IPS DF 19.7 (cell line): ENCODE results near the gene PLLP.
"Not testable (repeated sequence)": the region's sequence is repeated elsewhere in the genome, so short reads cannot be mapped to it uniquely, and the experiment has no call there.

Experiments used
- DNase-seq: peaks from one replicate; pipeline ENCODE4 v3.0.0-alpha.2; 2013; ENCODE audit warnings: low read depth, low spot score

The PLLP gene

DNA sequence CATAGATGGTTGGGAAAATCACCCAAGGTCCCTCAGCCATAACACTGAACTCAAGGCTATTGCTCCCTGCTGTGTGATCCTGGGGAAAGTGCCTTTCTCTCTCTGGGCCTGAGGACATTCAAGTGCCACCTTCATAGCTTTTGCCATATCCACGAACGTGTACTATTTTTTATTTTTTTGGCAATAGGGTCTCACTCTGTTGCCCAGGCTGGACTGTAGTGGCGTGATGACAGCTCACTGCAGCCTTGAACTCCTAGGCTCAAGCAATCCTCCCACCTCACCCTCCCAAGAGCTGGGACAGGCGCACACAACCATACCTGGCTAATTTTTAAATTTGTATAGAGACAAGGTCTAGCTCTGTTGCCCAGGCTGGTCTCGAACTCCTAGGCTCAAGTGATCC, 10.6 kb downstream of the PLLP start:
- DNase-seq: no peak

GRCh38 chr16:57273359-57273758, 11.1 kb downstream of the PLLP start:
- DNase-seq: no peak

GRCh38 chr16:57271867-57272495, 12.5 kb downstream of the PLLP start:
- no peak for DNase-seq

DNA sequence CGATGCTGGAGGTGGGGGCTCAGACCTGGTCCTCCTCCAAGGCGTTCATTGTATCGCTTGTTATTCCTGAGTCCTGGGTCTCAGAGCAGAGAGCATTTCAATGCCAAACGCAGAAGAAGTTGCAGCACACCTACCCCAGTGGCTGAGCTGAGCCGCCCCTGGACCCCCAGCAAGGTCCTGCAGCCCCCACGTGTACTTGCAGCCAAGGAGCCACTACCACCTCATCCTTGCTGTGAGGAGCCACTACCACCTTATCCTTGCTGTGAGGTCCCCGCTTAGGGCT, 13.5 kb downstream of the PLLP start:
- no peak for DNase-seq

DNA sequence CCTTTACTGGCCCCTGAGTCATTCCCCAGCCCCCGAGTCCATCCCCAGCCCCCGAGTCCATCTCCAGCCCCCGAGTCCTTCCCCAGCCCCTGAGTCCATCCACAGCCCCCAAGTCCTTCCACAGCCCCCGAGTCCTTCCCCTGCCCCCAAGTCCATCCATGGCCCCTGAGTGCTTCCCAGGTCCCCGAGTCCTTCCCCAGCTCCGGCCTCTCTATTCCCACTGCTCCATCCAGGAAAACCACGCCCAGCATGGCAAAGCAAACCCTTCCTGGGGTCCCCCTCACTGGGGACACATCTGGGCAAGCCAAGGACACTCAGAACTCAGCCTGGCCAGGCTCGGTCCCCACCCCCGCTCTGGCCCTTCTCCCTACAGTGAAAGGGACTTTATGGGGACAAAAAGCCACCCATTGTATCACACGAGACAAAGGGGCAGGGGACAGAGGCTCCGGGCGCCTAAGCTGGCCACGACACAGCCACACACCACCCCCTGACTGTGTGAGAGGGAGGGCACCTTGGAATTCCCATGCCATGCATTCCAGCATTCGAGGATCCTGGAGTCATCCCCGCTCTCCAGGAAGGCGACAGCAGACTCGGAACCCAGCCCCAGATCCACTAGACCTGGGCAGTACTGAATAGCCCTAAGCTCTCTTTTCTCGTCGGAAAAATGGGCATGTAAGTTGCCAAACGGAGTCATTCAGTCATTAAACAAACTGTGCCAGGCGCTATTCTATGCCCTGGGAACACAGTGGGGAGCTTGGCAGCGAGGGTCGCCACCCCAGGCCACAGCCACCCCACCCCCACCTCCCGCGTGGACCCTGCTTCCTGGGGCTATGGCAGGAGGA, 14.0 kb downstream of the PLLP start:
- DNase-seq: no peak

DNA sequence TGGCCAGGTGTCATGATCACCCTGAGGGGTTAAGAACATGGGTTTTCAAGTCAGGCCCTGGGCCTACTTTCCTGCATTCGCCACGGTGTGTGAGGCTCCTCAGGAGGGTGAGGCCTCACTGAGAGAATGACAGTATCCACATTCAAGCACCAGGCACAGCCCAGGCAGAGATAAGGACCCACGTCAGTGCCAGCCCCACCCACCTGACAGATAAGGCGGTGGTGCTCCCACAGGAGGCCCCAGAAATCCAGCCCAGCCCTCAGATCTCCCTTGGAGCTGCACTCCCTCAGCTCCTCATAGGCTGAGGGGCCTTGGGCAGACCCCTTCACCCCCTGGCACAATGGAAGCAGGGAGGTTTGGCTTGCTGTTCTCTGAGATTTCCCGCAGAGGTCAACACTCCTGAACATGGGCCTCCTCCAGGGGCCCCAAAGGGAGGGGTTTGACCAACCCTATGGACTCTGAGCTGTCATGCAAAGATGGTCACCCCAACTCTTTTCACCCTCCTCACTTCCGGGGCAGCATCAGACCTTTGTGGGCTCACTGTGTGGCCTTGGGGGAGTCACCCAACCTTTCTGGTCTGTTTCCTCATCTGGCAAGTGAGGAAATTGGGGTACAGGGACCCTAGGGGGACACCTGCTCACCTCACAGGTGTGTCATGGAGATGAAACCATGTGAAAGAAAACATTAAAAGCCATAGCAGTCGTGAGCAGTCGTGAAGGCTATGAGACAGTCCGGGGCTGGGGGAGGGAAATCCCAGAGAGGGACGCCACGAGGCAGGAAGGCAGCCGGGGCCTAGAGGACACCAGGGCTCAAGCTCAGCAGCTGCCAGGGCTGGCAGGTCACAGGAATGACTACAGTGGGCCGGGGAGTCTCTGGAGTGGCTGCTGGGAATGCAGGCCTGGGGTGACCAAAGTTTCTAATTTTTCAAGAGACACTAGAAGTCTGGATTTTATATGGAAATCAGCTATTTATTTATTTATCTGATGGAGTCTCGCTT, 15.4 kb downstream of the PLLP start:
- DNase-seq: no peak

GRCh38 chr16:57267343-57267742, 17.1 kb downstream of the PLLP start:
- not testable (repeated sequence) for DNase-seq

DNA sequence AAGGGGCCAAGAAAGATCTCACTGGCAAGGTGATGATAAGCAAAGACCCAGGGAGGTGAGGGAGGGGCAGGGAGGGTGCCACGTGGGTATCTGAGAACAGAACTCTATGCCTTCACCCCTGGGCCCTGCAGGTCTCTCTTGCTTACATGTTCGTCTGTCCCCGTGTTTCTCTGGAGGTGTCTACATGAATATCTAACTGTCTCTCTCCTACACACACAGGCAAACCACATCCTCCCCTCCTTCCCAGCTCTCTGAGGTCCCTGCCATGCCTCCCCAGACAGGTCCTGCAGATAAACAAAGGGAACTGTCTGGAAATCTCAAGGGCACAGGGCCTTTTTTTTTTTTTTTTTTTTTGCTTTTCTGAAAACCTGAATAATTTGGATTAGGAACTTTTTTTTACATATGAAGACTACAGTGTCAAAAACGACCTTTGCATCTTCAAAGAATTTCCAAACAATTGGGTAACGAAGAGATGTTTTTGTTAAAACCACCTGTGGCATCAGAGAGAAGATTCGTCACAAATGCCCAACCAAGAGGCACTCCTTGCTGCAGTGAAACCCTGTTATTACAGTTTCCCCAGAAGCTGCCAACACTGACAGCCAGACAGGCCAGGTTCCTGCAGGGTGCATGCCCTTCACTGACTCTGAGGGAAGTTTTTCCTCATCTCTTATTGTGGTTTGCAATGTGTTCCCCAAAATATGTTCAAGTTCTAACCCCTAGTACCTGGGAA, 17.8 kb downstream of the PLLP start:
- no peak for DNase-seq

GRCh38 chr16:57265850-57266530, 18.5 kb downstream of the PLLP start:
- DNase-seq: no peak

- DNase-seq: no peak
Measured at GRCh38 chr16:57264950-57265371, 19.5 kb downstream of the PLLP start.

- no peak for DNase-seq
Measured at GRCh38 chr16:57264381-57264780, 20.1 kb downstream of the PLLP start.

DNA sequence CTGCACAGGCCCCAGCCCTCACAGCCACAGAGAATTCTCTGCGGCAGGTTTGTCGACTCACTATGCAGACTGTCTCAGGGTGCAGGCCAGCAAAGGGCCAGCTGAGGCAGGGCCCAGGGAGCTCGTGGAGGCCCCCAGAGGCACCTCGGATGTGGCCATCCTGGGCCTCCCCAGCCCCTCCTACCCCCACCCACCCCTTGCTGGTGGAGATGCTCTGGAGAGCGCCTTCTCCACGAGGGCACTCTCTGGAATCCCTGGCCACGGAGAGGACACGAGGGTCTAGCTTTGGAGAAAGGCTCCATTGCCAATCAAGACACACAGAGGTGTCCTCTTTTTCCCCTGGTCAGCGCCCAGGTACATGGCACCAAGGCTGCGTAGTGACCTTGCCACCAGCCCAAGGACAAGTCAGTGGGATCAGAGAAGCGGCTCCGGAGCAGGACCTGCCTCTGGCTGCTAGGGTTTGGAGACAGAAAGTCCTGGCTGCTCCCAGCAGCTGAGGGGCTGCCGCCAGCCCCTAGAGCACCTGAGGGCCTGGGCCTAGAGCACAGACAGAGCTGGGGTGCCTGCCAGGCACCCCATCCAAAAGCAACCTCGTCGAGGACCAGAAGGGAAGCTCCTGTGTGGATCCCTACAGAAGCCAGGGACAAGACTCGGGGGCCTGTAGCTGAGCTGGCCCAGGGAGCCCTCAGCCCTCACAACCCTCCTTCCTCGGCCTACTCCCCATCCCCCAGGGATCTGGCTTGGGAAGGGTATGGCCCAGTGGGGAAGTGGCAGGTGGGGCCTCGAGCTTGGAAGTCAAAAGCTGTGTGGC, 20.7 kb downstream of the PLLP start:
- no peak for DNase-seq

GRCh38 chr16:57262841-57263540, 21.5 kb downstream of the PLLP start:
- DNase-seq: no peak

DNA sequence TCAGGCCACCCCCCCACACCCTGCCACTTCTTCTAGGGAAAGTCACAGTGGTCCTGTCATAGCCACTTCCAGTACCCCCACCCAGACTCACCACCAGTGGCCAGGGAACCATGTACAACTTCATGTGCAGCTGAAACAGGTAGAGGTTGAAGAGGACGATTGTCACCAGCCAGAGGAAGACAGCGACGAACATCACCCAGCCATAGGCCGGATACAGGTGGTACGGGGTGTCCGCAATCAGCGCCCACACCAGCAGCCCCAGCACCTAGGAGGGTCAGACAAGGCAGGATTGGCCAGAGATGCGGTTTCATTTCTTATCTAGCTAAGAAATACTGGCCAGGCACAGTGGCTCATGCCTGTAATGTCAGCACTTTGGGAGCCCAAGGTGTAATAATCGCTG, 22.7 kb downstream of the PLLP start:
- no peak for DNase-seq

DNA sequence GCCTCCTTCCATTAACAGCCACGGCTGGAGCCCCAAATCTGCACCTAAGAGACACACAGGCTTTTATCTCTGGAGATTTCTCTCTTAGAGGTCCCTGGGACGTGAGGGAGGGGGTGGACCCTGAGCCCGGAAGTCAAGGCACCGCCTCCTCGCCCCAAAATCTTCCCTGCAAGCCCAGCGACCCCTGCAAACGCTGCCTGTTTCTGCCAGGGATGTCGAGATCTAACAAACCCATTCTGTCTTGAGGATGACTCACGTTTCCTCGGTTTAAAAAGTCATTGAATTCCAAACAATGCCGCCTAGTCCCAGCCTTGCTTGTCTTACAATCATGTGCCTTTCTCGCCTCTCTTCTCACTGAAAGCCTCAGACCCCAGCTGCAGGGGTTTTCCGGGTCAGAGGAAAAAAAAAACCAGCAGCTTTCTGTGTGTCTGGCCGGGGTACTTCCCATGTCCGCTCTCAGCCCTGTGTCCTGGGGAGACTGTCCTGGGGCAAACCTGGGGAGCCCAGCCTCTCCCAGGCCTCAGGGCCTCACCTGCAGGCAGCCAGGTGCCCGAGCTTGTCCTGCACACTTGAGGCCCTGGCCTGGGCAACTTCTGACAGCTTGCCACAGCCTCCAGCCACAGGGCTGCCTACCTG, 24.1 kb downstream of the PLLP start:
- DNase-seq: peak; percentile 74

- DNase-seq: no peak
Measured at GRCh38 chr16:57258910-57259475, 25.5 kb downstream of the PLLP start.

GRCh38 chr16:57258226-57258909, 26.1 kb downstream of the PLLP start:
- DNase-seq: no peak

DNA sequence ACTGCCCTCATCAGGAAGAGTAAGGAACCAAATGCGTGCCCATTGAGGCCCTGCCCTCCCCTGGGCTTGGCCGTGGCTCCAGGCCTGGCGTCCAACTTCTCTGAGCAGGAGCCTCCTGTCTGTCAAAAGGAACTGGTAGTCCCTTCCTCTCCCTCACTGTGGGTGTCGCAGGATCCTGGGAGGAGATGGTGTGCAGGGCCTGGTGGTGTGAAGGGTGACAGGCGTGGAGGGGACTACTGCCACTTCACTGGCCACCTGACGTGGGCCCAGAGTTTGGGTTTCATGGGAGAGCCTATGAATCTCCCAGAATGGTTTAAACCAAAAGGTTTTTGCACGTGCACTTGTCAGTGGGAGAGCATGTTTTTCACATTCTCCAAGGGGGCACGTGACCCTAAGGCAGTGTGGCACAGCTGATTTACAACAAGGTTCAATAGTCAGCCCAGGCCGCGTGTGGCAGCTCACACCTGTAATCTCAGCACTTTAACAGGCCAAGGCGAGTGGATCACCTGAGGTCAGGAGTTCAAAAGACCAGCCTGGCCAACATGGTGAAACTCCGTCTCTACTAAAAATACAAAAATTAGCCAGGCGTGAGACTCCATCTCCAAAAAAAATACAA, 26.9 kb downstream of the PLLP start:
- DNase-seq: no peak
